ENCODE results near the gene NEDD4L. TPM values are rescaled to one million over a fixed set of nuclear protein-coding genes. Genes with fewer than 3 reads are reported as not detected.

NEDD4L gene
- total RNA-seq, 1 experiment from 2014 or later: 42.9 TPM

- H3K36me3 ChIP-seq (ENCODE audit: control insufficient read depth, insufficient read depth, low read length): no peaks in the 10 kb centered on the region
- no peaks in the 10 kb centered on the region for H3K4me1 ChIP-seq (ENCODE audit: control insufficient read depth, insufficient read depth, low read length)
- no peaks in the 10 kb centered on the region for H3K9me3 ChIP-seq (ENCODE audit: control insufficient read depth, insufficient read depth, low read depth, low read length)
- no TSS peak for BruUV-seq (replicated peaks)
- no peak for TF ChIP-seq SIN3A (IDR thresholded peaks at IDR 0.05; ENCODE audit: borderline replicate concordance, insufficient read depth, low read depth, low read length)
- no peak for TF ChIP-seq POLR2AphosphoS5 (IDR thresholded peaks at IDR 0.05; ENCODE audit: low read depth, low read length)
- TF ChIP-seq TCF7L2 (IDR thresholded peaks at IDR 0.05; ENCODE audit: low read depth, low read length): no peak
- TF ChIP-seq CTCF (IDR thresholded peaks at IDR 0.05): no peak
- TF ChIP-seq, protein P1, sequence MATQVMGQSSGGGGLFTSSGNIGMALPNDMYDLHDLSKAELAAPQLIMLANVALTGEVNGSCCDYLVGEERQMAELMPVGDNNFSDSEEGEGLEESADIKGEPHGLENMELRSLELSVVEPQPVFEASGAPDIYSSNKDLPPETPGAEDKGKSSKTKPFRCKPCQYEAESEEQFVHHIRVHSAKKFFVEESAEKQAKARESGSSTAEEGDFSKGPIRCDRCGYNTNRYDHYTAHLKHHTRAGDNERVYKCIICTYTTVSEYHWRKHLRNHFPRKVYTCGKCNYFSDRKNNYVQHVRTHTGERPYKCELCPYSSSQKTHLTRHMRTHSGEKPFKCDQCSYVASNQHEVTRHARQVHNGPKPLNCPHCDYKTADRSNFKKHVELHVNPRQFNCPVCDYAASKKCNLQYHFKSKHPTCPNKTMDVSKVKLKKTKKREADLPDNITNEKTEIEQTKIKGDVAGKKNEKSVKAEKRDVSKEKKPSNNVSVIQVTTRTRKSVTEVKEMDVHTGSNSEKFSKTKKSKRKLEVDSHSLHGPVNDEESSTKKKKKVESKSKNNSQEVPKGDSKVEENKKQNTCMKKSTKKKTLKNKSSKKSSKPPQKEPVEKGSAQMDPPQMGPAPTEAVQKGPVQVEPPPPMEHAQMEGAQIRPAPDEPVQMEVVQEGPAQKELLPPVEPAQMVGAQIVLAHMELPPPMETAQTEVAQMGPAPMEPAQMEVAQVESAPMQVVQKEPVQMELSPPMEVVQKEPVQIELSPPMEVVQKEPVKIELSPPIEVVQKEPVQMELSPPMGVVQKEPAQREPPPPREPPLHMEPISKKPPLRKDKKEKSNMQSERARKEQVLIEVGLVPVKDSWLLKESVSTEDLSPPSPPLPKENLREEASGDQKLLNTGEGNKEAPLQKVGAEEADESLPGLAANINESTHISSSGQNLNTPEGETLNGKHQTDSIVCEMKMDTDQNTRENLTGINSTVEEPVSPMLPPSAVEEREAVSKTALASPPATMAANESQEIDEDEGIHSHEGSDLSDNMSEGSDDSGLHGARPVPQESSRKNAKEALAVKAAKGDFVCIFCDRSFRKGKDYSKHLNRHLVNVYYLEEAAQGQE (IDR thresholded peaks at IDR 0.05; ENCODE audit: insufficient read depth in 1 of 2, low read depth in 2 of 2, low read length in 1 of 2): no peak
- H3K27me3 ChIP-seq (ENCODE audit: control insufficient read depth, insufficient read depth, low read length): no peaks in the 10 kb centered on the region
- ATAC-seq (no peak), DNase-seq (ENCODE audit: low read depth, low spot score) (no peak)
- no peak overlapping the region for H3K27ac ChIP-seq (ENCODE audit: low read length)
- POLR2A ChIA-PET: no interaction called here
- no peak overlapping the region for H3K4me3 ChIP-seq (ENCODE audit: low read depth in 2 of 2, low read length in 2 of 2)
- in situ Hi-C loops (cut with HindIII; ENCODE audit: low pct_unique_long_range_greater_than_20kb, low sequenced_read_pairs) (no loop called here), intact Hi-C loops (cut with micrococcal nuclease; ENCODE audit: unreplicated experiment) (no loop called here)
- CTCF ChIA-PET: no interaction called here
These were observed 382.6 kb downstream of the NEDD4L start for GRCh38 chr18:58426611-58427010.

GRCh38 chr18:58427321-58427720 lies 383.3 kb downstream of the NEDD4L start:
- Histone ChIP-seq H3K4me1 (ENCODE audit: control insufficient read depth, insufficient read depth, low read length) (no peaks in the 10 kb centered on the region), H3K9me3 (ENCODE audit: control insufficient read depth, insufficient read depth, low read depth, low read length) (no peaks in the 10 kb centered on the region), H3K27ac (ENCODE audit: low read length) (no peak overlapping the region), H3K36me3 (ENCODE audit: control insufficient read depth, insufficient read depth, low read length) (no peaks in the 10 kb centered on the region), H3K4me3 (ENCODE audit: low read depth in 2 of 2, low read length in 2 of 2) (no peak overlapping the region), H3K27me3 (ENCODE audit: control insufficient read depth, insufficient read depth, low read length) (no peaks in the 10 kb centered on the region)
- CTCF ChIA-PET: no interaction called here
- no peak for ATAC-seq
- TF ChIP-seq SIN3A (IDR thresholded peaks at IDR 0.05; ENCODE audit: borderline replicate concordance, insufficient read depth, low read depth, low read length) (no peak), CTCF (IDR thresholded peaks at IDR 0.05) (no peak), POLR2AphosphoS5 (IDR thresholded peaks at IDR 0.05; ENCODE audit: low read depth, low read length) (no peak), TCF7L2 (IDR thresholded peaks at IDR 0.05; ENCODE audit: low read depth, low read length) (no peak)
- TF ChIP-seq, protein P1 (IDR thresholded peaks at IDR 0.05; ENCODE audit: insufficient read depth in 1 of 2, low read depth in 2 of 2, low read length in 1 of 2): no peak
- no TSS peak for BruUV-seq (replicated peaks)
- no peak for DNase-seq (ENCODE audit: low read depth, low spot score)
- intact Hi-C loops (cut with micrococcal nuclease; ENCODE audit: unreplicated experiment) (no loop called here), in situ Hi-C loops (cut with HindIII; ENCODE audit: low pct_unique_long_range_greater_than_20kb, low sequenced_read_pairs) (no loop called here)
- POLR2A ChIA-PET: no interaction called here
